Vagina (tissue), 2 donors: ENCODE measurements around the gene TMBIM6.
"Not testable (repeated sequence)": the region's sequence is repeated elsewhere in the genome, so short reads cannot be mapped to it uniquely, and the experiment has no call there.

Experiments used
- CTCF ChIP-seq, 3 experiments: fragments of 450-650 bp in 2 of 3; fragments of 200-600 bp in 1 of 3; sonication (generic) in 1 of 3; IDR thresholded peaks; one replicate each; pipeline ENCODE4 v1.5.1; 2017 to 2019; ENCODE audit warnings: antibody characterized with exemption in 3 of 3, mild to moderate bottlenecking in 2 of 3, moderate library complexity in 2 of 3
- POLR2A ChIP-seq, 2 donors: fragments of 450-650 bp; IDR thresholded peaks; one replicate each; pipeline ENCODE4 v1.6.1; 2017; ENCODE audit warnings: antibody characterized with exemption in 2 of 2, mild to moderate bottlenecking in 2 of 2, moderate library complexity in 2 of 2
- POLR2AphosphoS5 ChIP-seq, 2 donors: sonication (generic); formaldehyde crosslinking; IDR thresholded peaks; one replicate each; pipeline ENCODE4 v1.9.0; 2017; ENCODE audit warnings: antibody characterized with exemption in 2 of 2, mild to moderate bottlenecking in 2 of 2, low read depth in 1 of 2; ENCODE audit not compliant: insufficient read depth in 1 of 2

- TF ChIP-seq CTCF (IDR thresholded peaks at IDR 0.05); POLR2A (IDR thresholded peaks at IDR 0.05); POLR2AphosphoS5 (IDR thresholded peaks at IDR 0.05; ENCODE audit: insufficient read depth in 1 of 2, low read depth in 1 of 2): not testable (repeated sequence)
These were observed 31.7 kb downstream of the TMBIM6 start for GRCh38 chr12:49773102-49773501.
